ENCODE measurements around the gene PPP6R3.

PPP6R3 gene

DNA sequence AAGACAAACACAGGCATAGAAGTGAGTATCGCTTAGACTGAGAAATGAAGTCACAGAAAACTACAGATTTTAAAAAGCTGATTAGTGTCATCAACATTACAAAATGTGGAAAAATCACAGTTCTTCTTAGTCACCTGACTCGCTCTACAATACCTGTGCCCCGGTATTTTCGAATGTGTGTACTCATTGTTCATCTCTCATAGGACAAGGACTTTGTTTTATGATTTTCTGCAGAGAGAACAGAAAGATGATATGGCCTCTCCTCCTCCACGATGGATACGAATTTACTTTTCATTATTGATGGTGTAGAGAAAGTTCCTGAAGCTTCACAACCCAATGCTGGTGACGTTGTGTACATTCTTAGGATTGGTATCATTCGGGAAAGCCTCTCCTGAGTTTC lies 194.4 kb downstream of the PPP6R3 start:
- no peak for DNase-seq

DNA sequence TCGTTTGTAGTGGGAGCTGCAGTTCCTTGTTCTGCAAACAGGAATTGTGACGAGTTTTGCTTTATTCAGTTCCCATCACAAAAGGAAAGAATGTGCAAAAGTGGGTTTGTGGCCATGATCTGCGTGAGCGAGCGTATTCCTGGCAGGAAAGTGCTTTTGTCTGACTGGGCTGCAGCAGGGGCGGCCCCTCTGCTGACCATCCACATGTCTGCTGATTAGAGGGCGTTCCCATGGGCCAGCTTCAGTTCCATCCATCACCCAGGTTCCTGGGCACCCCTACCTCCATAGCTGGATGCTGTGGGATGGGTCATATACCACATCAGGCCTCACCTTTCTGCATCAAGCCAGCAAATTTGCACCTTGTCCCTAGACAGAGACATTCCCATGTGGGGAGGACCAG lies 194.9 kb downstream of the PPP6R3 start:
- no peak for DNase-seq

DNA sequence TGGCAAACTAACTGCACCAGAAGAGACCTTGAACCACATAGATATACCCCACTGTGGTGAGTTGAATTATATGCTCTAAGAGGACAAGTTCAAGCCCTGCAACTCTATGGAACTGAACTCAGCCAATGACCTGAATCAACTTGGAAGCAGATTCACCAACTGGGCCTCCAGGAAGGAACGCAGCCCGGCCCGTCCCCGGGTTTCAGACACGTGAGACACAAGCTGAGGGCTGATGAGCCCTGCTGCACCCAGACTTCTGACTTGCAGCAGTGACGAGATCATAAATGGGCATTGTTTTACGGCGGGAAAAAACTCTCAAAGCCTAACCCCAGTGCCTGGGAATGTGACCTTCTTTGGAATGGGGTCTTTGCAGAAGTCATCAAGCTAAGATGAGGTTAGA lies 195.3 kb downstream of the PPP6R3 start:
- no peak for DNase-seq

DNA sequence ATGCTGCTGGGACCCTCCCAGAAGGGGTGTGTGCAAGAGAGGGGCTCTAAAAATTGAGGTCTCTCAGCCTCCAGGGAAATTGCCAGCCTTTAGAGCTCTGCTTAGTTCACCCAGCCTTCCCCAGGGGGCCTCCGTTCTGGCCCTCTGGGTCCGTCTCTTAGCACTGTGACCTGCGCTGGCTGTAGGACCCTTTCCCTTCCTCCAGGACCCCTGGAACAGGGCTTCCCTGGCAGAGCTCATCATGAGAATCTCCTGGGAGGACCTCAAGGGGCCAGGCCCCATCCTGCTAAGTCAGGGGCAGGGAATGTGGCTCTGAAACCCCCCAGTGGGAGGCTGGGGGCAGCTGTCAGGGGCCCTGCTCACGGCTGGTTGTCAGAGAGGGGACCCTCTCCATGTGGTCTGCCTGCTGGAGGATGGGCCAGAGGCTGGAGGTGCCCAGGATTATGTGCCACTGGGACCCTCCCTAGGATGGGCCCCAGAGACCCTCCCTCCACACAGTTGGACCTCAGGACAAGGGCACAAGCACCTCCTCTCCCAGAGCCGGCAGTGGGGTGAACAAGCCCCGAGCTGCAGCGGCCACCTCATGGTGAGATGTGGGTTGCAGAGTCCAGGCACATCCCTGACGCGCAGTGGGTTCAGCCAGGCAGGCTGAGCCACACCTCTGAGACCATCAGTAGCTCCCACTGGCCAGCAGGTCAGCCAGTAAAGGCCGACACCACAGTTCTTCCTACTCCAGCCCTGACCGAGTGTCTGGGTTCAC lies 196.6 kb downstream of the PPP6R3 start:
- DNase-seq, result no peak

DNA sequence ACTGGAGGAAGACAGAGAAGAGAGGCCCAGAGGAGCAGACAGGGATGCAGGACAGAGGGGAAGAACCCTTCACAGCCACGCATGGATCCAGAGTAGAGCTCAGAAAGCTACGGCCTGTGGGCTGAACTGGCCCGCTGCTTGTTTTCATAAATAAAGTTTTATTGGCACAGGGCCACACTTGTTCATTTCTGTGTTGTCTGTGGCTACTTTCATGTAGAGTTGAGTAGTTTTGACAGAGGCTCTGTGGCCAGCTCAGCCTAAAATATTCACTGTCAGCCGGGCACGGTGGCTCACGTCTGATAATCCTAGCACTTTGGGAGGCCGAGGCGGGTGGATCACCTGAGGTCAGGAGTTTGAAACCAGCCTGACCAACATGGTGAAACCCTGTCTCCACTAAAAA lies 197.5 kb downstream of the PPP6R3 start:
- DNase-seq, result no peak

DNA sequence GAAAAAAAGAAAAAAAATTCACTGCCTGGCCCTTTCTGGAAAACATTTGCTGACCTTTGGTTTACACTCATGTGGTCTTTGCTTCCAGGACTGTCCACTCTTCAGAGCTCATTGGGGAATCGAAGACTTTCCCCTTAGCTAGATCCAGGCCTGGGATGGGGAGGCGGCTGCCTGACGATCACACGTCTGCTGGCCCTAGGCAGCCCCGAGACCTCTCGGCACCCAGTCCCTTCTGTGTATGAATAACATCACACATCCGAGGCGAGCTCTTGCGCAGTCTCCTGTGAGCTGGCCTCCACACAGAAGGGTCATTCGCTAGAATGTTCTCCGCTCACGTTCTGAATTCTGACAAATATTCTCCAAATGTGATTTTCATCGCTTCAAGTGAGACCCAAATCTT lies 198.1 kb downstream of the PPP6R3 start:
- DNase-seq, result no peak

DNA sequence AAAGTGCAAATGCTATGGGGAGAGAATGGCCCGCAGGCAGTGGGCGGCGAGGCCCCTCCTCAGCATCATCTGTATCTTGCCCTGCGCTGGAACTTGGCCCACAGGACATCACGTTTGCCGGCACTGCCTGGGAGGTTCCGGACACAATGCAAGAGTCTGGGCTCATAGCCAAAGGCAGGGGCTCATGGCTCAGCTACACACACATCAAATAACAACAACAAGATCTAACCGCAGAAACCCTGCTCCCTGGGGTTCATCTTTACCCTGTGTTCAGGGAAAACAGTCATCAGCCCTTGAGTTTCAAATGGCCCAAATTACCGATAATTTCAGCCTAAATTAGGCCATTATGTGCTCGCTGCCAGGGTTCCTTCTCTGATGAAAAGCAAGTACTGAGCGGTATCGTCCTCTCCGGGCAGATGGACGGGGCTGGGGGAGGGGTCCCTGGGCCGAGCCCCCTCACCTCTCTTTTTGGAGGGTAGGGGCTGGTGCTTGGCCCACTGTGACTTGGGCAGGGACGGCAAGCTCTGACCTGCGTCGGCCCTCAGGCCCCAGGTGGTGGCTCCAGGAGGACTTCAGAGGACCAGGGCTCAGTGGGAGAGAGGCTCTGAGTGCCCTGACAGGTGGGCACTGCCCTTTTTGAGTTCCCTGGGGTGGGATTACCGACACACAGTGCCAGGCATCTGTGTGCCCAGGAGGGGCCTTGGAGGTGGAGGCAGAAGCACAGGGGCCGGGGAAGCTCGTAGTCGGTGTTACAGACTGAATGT lies 198.8 kb downstream of the PPP6R3 start:
- no peak for DNase-seq

DNA sequence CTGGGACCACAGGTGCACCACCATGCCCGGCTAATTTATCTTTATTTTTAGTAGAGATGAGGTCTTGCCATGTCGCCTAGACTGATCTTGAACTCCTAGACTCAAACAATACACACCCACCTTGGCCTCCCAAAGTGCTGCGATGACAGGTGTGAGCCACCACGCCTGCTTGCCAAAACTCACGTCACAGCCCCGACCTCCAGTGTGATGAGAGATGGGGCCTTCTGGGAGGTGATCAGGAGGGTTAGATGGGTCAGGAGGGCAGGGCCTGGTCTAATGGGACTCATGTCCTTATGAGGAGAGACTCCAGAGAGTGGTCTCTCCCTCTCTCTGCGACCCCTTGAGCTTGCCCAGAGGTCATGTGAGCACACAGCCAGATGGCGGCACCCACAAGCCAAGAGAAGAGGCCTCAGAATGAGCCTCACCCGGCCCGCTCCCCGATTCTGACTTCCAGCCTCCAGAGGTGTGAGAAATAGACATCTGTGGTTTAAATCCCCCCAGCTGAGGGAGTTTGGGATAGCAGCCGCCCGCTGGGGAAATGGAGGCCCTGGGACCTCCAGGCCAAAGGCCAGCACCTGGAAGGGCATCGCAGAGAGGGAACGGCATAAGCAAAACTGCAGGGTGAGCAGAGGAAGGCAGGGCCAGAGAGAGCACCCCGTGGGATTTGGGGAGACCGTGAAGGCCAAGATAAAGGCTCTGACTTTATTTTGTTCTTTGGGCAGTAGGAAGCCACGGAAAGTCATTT lies 199.7 kb downstream of the PPP6R3 start:
- no peak for DNase-seq

DNA sequence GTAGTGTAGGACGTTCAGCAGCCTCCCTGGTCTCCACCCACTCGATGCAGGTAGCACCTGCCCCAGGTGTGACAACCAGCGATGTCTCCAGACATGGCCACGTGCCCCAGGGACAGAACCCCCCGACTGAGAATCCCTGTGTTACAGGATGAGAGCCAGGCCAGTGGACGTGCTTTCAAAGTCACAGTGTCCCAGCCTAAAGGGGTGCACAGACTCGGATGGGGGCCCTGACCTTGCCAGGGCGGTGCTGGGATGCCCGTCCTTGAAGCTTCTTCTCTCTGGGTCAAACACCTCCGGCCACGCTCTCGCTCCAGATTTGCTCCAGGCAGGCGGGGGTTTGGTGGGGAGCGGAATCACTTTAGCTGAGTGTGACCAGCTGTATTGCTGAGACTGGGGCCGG lies 200.5 kb downstream of the PPP6R3 start:
- no peak for DNase-seq

DNA sequence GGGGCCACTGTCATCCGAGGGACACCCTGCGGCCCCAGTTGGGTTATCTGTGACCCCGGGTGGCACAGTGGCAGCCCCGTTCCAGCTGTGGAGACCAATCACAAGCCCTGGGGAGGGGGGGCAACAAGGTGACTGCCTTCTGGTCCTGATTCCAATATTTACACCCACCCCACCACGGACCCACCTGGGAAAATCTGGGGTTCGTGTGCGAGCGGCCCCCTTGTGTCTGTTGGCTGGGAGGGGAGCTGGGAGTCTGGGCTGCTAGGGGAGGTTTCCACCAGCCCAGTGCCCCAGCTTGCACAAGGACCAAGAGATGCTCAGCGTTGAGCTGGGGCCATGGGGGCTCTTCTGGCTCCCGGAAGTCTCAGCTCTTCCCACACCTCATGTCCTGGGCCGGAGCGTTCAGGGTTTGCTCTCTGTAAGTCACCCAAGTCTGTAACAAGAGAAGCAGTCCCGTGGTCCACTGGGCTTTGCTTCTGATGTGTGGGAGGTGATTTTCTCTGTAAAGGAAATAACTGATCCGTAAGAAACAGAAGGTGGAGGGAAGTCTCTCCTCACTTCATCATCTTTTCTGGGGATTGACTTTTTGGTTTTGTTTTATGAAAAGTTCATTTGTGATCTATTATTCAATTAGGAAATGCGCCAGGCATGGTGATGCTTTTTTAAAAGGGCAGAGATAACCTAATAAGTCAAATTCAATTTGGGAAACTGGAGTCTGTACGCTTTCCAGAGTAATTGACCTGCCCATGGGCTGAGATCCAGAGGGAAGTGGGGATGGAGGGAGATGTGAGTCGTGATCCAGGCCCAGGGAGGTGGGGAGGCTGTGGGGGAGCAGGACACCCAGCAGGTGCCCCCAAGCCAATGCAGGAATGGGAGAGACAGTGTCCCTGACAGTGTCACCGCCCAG lies 201.4 kb downstream of the PPP6R3 start:
- no peak for DNase-seq

DNA sequence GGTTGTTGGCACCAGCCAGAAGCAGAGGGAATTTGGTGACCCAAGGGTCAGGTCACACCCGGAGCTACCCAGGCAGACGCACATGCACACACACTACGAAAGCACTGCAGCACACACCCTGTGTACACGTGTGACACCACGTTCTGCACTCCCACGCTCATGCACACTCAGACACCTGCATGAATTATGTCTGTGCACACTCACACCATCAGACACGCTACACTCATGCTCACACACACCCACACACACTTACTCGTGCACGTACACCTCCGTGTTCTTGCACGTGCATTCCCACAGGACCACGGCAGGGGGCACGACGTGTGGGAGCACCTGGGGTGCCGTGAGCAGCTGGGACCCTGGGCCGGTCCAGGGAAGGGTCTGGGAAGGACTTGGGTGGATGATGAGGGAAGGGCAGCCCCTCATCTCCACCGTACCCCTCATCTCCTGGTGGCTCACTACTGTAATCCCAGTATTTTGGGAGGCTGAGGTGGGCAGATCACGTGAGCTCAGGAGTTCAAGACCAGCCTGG lies 203.0 kb downstream of the PPP6R3 start:
- no peak for DNase-seq

DNA sequence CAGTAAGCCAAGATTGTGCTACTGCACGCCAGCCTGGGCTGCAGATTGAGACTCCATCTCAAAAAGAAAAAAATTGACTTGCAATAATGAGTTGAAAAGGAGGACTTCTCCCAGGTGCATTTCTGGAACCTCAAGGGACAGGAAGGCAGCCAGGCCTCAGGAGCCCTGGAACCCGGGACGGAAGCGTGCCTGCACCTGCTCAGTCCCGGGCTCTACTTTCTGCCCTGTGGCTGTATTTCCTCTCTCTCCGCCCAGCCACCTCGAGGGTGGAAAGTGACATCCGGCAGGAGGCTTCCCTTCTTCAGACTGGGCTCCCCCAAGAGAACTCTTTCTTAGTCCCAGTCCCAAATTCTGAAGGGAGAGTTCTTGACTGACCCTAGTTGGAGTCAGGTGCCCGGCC lies 203.6 kb downstream of the PPP6R3 start:
- no peak for DNase-seq

DNA sequence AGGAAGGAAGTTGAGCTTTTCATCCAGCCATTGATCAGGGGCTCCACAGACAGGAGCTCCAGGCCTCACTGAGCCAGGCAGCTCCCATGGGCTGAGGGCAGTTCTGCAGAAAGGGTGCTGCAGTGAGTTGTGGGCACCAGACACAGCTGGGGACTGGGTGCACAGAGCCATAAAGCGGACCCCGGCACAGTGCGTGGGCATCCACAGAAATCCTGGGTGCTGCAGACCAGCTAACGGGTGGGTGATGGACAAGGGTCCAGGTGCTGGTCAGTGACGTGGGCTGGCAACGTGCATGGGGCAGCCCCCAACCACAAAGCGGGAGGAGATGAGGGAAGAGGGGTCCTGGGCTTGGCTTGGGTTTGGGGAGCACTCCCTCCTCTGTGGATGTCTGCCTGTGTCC lies 204.4 kb downstream of the PPP6R3 start:
- DNase-seq, result no peak

Data from activated gamma-delta T cell (primary cell).